NAMALWA (cell line): ENCODE data around the gene TSPAN8.
"Not testable (repeated sequence)": the region's sequence is repeated elsewhere in the genome, so short reads cannot be mapped to it uniquely, and the experiment has no call there.

Source experiments
- DNase-seq: peaks from one replicate; pipeline ENCODE4 v3.0.0-alpha.2; 2015; ENCODE audit warnings: low spot score

TSPAN8 gene

DNA sequence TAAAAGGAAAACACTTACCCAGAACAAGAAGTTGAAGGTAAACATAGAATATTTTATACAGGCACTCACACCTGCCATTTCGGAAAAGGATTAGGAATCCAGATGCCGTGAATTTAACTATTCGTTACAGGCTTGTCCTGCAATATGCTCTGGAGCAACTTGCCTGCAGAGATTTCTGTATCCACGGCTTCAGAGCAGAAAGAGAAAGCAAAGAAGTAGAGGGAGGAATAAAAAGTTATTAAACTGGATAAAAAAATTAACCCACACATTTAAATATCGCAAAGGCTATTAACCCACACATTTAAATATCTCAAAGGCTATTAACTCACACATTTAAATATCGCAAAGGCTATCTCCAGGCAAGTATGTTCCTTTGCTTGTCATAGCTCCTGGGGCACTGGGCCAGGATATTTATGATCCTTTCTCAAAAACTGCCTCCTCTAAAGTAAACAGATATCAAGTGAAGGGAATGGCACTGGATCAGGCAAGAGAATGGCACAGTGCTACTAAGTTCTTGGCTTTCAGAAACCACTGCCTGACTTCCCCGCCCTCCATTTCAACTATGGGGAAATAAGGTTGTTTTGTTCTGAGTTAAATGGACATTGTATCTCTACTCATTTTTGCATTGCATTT lies at the start of gene TSPAN8:
Gene TSPAN8, minus strand, starts transcription at position 399 of the 633 bp plus-strand sequence. Its CDS starts 321 bp downstream, at position 78.
- no peak for DNase-seq

DNA sequence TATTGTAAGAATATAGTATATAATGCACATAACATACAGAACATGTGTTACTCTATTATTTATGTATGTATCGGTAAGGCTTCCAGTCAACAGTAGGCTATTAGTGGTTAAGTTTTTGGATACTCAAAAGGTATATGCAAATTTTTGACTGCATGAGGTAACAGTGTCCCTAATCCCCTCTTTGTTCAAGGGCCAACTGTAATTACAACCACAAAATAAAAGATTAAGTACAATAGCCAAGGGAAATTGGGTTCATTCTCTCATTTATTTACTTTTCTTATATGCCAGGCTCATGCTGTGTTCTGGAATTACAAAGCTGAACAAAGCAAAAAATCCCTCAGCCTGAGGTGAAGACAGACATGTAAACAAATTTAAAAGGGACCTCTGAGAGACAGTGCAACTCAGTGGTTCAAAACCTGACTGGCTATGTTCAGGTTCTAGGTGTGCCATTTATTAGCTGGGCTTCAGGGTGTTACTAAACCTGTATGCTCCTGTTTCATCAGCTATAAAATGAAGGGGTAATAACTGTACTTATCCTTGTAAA lies 43.4 kb upstream of the TSPAN8 start:
- DNase-seq: no peak

DNA sequence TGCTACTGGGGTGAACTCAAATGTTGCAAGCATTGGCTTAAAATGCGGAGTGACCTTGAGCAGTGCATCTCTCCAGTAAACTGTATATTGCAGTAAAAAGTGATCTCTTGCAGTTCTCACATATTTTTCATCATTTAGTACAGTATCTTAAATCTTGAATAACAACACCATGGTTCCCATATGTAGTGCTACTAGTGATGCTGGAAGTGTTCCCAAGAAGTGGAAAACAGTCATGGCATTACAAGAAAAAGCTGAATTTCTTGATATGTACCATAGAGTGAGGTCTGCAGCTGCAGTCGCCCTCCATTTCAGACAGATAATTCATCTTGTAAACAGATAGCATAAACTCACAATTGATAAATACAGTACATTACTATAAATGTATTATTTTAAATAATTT lies 42.9 kb upstream of the TSPAN8 start:
- no peak for DNase-seq

DNA sequence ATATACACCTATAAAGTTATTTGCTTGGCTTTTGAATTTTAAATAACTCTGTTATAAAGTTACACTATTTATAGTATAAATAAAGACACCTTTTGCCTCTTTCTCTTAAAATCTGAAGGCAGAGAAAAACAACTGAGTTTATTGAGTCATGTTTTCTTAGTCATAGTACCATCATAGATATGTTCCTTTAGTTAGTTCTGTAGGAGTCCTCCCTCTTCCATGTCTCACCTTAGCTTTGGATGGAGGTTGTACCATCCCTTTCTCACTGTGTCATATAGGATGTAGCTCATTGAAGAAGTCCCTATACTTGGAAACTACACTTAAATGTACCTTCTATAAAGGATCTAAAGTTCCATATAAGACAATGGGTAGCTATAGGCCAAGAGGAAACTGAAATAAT lies 39.7 kb upstream of the TSPAN8 start:
- no peak for DNase-seq

DNA sequence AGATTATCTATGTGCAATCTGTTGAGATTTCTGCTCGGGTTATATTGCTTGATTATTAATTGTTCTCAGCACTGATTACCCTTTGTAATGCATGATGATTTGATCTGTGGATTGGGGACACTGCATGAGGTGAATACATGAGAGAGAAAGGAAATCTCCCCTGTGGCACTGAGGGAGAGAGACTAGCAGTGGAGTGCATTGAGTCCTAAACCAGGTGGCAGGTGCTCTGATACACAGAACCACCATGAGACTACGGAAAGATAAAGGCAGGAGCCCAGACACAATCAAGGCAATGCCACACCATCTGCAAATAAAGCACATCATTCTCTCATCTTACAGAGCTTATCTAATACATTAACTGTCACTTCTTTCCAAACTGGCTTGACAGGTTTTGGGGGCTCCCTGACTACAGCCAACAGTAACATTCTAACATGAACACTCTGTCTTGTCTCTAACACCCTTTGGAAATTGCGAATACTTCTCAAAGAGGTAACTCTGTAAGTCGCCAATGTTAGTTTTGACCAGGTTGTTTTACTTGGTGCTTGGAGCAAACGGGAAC lies 37.6 kb upstream of the TSPAN8 start:
- no peak for DNase-seq

DNA sequence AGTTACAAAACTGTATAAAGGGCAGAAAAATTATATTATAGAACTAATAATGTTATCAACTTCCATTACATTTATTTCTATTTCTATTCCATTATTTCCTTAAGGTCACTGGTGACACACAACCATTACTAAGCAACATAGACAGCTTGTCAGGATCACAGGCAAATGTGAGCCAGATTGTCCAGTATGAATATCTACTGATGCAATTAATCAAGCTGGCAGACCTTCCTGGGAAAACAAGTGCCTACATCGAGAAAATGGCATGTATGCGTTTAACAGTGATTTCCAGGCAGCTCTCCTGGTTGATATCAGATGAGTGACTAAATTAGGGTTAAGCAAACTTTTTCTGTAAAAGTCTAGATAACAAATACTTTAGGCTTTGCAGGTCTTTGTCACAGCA lies 36.9 kb upstream of the TSPAN8 start:
- no peak for DNase-seq

DNA sequence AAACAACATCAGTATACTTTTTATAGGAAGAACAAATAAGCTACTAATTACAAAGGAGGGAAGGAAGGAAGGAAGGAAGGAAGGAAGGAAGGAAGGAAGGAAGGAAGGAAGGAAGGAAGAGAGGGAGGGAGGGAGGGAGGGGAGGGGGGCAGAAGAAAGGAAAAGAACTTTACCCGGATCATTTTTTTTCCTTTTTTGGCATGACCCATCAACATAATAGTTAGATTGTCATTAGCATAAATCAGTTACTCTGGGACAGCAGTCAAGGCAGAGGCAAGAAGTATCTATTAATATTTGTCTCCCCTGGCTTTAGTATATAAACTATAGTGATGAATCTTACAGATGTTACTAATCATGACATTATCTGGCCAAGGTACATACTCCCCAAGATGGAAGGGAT lies 35.2 kb upstream of the TSPAN8 start:
- DNase-seq: no peak

DNA sequence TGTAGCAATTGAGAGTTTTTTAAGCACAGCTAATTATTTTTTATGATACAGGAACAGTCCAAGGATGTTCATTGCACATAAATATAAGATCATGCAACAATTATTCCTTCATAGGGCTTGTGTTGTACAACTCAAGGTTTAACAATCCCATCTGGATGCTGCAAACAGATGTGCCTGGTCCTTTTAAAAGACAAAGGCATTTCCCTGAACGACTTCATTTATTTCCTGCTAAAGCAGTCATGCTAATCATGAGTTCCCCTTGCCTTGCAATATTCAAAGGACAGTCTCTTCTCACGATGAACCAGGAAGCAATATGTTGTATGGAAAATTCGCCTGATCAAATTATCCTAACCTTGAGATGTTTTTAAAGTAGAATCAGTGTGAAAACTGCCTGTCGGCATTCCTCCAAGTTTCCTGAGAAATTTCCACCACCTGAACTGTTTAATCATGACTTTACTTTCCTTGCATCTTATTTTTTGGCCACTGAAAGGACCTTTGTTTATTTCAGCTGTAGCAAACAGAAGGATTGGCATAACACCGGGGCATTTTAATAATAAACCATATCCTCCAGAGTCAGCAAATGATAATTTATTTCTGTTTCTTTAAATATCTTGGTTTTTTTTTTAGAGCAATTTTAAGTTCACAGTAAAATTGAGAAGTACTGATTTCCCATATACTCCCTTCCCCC lies 33.9 kb upstream of the TSPAN8 start:
- DNase-seq: no peak

DNA sequence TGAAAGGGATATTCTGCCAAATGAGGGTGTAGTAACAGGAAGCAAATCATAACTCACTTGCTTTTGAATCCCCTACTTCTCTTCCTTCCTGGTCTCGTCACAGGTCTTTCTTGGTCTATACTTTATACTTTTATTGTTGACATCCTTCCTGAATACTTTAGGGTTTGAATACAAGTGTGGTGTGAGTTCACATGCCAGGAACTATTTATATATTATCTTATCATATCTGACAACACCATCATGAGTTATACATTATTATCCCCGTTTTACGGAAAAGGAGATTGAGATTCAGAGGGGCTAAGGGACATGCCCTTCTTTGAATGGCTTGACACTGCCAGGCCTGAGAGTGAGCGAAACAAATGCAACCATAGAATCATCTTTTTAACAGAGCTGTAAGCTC lies 33.0 kb upstream of the TSPAN8 start:
- no peak for DNase-seq

DNA sequence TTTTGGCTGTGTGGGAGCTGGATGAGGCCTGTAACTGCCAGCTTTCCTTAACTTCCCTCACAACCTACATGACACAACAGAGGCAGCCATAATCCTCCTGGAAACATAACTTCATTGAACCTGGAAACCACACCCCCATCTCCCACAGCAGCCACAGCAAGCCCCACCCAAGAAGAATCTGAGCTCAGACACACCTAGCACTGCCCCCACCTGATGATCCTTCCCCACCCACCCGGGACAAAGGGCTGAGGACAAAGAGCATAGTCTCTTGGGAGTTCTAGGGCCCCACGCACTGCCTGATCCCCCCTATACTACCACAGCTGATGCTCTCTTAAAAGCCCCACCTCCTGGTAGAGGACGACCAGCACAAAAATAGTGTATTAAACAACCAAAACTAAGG lies 29.6 kb upstream of the TSPAN8 start:
- DNase-seq: no peak

DNA sequence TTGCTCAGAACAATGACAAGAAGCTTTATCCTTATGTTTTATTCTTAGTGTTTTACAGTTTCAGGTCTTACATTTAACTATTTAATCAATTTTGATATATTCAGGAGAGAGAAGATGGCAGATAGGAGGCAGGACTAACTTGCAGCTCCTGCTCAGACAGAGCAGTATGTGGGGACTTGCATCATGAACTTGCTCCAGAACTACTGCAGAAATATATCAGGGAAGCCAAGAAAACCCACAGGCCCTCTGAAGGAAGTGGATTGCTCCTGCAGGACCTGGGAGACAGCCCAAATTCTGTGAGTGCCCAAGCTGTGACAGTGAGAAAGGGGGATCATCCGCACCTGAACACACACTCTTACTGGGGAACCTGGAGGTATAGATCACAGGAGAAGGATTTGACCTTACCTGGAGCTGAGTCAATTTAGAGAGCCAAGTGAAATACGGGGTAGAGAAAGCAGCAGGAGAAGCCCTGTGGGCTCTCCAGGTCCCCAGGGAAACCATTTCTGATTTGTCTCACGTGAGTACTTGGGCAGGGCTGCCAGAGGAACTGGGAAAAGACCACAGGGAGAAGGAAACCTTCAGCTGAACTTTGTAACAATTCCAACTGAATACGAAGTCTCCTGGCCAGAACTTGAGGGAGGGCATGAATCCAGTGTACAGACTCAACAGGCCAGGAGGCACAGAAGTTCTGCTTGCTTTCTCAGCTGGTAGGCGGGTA lies 28.9 kb upstream of the TSPAN8 start:
- DNase-seq: no peak

DNA sequence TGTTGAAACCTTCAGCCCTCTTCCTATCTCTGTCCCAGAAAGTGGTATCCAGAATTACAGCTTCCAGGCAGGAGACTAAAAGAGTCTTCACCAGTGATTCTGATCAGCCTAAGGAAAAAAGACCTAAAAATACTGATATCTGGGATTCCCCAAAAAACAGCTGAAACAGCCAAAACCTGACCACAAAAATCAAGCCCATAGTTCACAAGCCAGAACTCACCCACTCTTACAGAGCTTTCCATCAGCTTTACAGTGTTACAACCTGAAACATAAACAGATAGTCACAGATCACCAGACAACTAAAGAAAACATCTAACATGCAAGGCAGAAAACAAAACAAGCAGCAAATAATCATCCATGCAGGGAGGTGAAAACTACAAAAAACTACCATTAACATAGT lies 26.0 kb upstream of the TSPAN8 start:
- DNase-seq: no peak

DNA sequence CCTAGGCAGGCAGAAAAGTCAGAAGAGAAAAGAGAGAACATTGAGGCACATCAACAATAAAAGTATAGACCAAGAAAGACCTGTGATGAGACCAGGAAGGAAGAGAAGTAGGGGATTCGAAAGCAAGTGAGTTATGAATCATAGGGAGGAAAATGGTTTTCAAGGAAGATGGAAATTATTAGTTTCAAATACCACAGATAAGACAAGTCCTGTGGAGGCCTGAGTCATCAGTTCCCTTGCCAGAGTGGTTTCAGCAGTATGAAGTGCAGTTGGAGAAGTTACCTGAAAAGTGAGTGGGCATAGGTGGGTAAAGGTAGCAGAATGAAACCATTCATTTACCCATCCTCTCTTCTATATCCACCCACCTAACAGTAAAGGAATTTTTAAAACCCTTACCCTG lies 25.2 kb upstream of the TSPAN8 start:
- DNase-seq: no peak

DNA sequence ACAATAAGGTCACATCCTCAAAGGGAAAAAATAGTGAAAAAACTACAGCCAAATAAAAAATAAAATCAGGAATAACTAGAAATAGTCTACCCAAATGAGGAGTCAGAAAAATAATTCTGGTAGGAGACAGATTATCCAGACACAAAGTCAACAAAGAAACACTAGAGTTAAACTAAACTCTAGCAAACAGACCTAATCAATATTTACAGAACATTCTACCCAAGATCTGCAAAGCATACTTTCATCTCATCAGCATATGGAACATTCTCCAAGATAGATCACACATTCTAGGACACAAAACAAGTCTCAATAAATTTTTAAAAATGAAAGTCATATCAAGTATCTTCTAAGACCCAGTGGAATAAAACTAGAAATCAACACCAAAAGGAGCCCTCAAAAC lies 20.4 kb upstream of the TSPAN8 start:
- DNase-seq: no peak

DNA sequence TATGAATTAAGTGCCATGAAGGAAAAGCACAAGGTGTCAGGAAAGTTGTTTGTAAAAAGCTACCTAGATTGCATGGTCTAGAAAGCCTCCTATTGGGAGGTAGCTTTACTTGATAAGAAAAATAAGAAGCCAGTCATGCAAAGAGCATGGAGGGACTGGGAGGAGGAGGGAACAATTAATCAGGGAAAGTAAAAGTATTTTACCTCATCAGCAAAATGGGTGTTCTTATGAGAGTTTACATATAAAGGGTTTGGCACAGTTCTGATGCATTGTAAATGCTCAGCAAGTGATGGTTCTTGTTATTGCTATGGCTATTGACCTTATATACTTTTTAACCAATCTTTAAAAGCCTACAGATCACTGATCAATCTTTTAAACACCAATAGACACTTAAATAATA lies 17.0 kb upstream of the TSPAN8 start:
- DNase-seq: no peak

DNA sequence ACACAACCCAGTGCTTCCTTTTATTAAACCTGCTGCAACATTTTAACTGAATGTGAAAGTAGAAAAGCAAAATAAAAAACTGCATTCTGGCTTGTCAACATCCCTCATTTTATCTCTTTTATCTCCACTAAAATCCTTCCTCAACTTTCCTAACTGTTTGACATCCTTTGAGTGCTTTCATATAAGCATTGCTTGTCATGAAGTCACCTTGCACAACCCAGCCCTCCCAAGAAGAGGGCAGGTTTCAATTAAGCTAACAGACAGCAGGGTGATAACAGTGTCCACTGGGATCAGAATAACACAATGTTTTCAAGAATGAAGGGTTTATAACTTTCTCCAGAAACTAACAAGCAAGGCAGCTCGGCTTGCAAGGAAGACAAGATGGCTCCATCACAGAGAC lies 16.3 kb upstream of the TSPAN8 start:
- DNase-seq: no peak

DNA sequence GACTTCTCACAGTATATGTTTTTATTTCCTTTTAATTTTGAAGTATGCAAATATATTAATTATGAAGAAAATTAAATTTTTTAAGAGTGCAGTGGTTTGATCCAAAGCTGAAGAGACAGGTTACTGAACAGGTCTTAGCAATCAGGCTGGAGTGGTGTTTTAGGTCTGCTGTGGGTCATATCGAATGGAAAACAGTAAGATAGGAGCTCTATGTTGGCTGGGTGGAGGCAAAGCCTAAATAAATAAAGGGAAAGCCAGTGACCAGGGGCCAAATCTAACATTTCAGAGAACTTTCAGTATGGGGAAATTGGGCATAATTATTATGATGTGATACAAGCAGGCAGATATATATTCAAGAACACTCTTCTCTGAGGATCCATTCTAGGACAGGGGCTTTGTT lies 12.7 kb upstream of the TSPAN8 start:
- no peak for DNase-seq

DNA sequence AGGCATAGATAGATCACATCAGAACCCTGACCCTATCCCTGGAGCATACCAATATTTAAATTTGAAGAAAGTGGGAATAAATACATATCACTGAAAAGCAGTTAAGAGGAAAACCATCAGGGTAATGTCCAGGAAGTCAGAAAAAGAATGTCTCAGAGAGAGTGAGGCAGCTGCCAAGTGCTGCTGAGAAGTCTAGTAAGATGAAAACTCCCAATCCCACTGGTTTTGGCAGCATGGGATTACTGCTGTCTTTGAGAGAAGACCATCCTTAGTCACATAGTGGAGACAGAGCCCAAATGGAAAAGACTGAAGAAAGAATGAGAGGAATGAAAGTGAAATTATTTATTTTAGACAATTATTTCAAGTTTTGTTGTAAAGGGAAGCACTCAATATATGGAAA lies 11.5 kb upstream of the TSPAN8 start:
- no peak for DNase-seq

DNA sequence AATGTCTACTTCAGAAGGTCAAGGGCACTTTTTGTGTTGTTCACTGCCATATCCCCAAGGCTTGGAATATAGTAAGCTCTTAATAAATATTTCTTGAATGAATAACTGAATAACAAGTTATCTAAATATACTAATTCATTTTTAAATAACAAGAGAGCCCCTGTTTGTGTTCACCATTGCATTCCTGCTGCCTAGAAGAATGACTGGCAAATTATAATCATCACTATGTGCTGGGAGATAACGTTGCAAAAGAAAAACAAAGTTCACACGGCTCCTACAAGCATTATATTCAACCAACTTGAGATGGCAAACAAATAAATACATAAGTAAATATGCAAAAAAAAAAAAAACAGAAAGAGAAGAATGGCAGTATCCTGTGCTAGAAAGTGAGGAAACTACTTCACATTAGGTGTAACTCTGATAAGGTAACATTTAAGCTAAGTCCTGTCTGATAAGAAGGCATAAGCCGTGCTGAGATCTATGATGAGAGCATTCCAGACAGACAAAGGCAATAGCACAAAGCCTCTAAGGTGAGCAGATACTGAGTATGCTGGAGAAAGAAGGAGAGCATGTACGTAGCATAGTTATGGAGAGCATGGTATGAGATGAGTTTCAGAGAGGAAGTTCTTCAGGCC lies 9.2 kb upstream of the TSPAN8 start:
- no peak for DNase-seq

DNA sequence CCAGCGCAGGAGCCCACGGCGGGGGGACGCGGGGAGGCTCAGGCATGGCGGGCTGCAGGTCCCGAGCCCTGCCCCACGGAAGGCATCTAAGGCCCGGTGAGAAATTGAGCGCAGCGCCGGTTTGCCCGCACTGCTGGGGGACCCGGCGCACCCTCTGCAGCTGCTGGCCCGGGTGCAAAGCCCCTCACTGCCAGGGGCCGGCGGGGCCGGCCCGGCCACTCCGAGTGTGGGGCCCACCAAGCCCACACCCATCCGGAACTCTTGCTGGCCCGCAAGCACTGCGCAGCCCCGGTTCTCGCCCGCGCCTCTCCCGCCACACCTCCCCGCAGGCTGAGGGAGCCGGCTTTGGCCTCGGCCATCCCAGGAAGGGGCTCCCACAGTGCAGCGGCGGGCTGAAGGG lies 8.5 kb upstream of the TSPAN8 start:
- no peak for DNase-seq

DNA sequence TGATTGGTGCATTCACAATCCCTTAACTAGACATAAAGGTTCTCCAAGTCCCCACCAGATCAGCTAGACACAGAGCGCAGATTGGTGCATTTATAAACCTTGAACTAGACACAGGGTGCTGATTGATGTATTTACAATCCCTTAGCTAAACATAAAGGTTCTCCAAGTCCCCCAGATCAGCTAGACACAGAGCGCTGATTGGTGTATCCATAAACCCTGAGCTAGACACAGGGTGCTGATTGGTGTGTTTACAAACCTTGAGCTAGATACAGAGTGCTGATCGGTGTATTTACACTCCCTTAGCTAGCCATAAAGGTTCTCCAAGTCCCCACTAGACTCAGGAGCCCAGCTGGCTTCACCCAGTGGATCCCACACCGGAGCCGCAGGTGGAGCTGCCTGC lies 8.0 kb upstream of the TSPAN8 start:
- DNase-seq: not testable (repeated sequence)

DNA sequence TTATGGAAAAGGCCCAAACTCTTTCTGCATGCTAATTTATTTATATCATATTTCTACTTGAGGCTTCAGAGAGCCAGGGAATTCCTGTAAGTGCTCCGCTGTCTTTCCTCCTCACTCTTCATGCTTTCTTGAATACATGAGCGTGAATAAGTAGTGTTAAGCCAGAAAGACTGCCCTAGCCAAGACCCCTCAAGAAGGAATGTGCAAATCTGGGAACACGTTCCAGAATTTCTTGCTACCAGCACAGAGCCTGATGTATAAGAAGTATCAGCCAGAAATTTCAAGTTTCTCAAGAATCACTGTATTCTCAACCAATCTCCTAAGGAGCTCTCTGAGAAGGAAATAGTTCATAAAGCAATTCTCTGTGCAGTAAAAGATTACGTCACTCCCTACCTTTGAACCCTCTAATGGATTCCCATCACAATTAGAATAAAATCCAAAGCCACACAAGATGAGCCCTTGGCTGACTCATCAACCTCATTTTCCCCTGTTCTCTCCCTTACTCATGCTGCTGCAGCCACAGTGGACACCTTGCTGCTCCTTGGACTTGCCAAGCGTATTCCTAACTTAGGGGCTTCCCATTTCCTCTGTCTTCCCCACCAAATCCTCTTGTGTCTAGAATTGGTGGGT lies 6.9 kb upstream of the TSPAN8 start:
- DNase-seq: no peak
